GM21619 (cell line): Measurements from ENCODE around the gene SDC1.

Source experiments
- ATAC-seq: cut with Tn5 transposase; IDR thresholded peaks from one replicate; pipeline ENCODE4 v1.9.1; 2021; ENCODE audit not compliant: unreplicated experiment

SDC1 gene

GRCh38 chr2:20186855-20187187, 38.1 kb downstream of the SDC1 start:
- no peak for ATAC-seq

- ATAC-seq, result peak; percentile 54
These were observed 38.7 kb downstream of the SDC1 start for GRCh38 chr2:20186078-20186854.

- ATAC-seq, result no peak
These were observed 39.5 kb downstream of the SDC1 start for GRCh38 chr2:20185176-20186022.

GRCh38 chr2:20184067-20184938, 40.6 kb downstream of the SDC1 start:
- ATAC-seq, result no peak

GRCh38 chr2:20183373-20183772, 41.6 kb downstream of the SDC1 start:
- no peak for ATAC-seq

GRCh38 chr2:20182241-20182931, 42.5 kb downstream of the SDC1 start:
- no peak for ATAC-seq

- ATAC-seq, result no peak
These were observed 43.2 kb downstream of the SDC1 start for GRCh38 chr2:20181761-20182160.

- no peak for ATAC-seq
These were observed 44.0 kb downstream of the SDC1 start for GRCh38 chr2:20180676-20181648.

- ATAC-seq, result no peak
These were observed 45.0 kb downstream of the SDC1 start for GRCh38 chr2:20179755-20180594.

GRCh38 chr2:20179466-20179754, 45.5 kb downstream of the SDC1 start:
- ATAC-seq, result no peak

GRCh38 chr2:20178666-20179465, 46.1 kb downstream of the SDC1 start:
- ATAC-seq, result no peak

GRCh38 chr2:20178249-20178607, 46.7 kb downstream of the SDC1 start:
- no peak for ATAC-seq

GRCh38 chr2:20177556-20178248, 47.2 kb downstream of the SDC1 start:
- no peak for ATAC-seq

- ATAC-seq, result no peak
These were observed 48.2 kb downstream of the SDC1 start for GRCh38 chr2:20176760-20177159.

- ATAC-seq, result no peak
These were observed 49.0 kb downstream of the SDC1 start for GRCh38 chr2:20175931-20176330.

GRCh38 chr2:20175267-20175666, 49.7 kb downstream of the SDC1 start:
- ATAC-seq, result no peak

- ATAC-seq, result no peak
These were observed 50.5 kb downstream of the SDC1 start for GRCh38 chr2:20174410-20174809.
